ENCODE data around the gene PRDM16.
"Not testable (repeated sequence)": the region's sequence is repeated elsewhere in the genome, so short reads cannot be mapped to it uniquely, and the experiment has no call there.

Gene PRDM16

DNA sequence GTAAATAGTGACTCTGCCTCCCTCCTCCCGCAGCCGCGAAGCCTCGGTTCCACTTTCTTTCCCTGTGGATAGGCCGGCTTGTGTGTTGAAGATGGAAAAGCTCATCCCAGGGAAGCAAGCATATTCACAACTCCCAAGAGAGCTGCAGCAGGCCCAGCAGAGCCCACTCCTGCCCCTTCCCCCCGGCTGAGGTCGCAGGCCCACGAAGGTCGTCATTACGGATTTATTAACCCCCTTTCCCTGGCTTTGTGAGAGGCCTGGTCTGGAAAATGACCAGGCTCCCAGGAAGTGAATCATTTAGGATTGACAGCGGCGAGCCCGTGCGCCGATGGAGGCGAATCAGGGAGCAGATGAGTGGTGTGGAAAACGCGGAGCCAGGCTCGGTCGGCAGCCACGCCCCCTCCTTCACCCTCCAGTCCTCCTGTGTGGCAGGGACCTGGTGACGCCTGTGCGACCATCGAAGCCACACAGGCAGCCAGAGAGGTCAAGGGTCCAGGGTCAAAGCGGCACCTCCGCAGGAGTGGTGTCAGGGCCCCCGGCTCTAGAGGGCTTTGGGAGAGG lies 93.4 kb downstream of the PRDM16 start:
- H3K4me3 ChIP-seq (ENCODE audit: low read depth, low read length), result no peak overlapping the region
- TF ChIP-seq, protein P1, sequence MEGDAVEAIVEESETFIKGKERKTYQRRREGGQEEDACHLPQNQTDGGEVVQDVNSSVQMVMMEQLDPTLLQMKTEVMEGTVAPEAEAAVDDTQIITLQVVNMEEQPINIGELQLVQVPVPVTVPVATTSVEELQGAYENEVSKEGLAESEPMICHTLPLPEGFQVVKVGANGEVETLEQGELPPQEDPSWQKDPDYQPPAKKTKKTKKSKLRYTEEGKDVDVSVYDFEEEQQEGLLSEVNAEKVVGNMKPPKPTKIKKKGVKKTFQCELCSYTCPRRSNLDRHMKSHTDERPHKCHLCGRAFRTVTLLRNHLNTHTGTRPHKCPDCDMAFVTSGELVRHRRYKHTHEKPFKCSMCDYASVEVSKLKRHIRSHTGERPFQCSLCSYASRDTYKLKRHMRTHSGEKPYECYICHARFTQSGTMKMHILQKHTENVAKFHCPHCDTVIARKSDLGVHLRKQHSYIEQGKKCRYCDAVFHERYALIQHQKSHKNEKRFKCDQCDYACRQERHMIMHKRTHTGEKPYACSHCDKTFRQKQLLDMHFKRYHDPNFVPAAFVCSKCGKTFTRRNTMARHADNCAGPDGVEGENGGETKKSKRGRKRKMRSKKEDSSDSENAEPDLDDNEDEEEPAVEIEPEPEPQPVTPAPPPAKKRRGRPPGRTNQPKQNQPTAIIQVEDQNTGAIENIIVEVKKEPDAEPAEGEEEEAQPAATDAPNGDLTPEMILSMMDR (IDR thresholded peaks at IDR 0.05; ENCODE audit: borderline replicate concordance, insufficient read depth, low read depth, low read length), result no peak

DNA sequence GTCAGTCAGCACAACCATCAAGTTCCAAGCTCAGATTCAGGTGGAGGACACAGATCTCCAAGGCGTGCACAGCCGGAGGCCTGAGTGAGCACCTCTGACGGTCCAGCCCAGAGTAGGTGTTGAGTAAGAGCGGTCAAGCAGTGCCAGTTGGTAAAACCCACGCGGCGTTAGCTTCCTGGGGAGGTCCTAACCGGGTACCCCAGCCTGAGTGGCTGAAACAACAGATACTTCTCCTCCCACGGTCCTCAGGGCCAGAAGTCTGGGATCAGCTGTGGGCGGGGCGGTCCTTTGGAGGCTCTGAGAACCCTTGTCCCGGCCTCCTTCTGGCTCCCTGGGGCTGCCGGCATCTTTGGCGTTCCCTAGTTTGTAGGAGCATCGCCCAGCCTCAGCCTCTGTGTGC lies 94.4 kb downstream of the PRDM16 start:
- TF ChIP-seq, protein P1 (IDR thresholded peaks at IDR 0.05; ENCODE audit: borderline replicate concordance, insufficient read depth, low read depth, low read length), result no peak
- H3K4me3 ChIP-seq (ENCODE audit: low read depth, low read length), result no peak overlapping the region

DNA sequence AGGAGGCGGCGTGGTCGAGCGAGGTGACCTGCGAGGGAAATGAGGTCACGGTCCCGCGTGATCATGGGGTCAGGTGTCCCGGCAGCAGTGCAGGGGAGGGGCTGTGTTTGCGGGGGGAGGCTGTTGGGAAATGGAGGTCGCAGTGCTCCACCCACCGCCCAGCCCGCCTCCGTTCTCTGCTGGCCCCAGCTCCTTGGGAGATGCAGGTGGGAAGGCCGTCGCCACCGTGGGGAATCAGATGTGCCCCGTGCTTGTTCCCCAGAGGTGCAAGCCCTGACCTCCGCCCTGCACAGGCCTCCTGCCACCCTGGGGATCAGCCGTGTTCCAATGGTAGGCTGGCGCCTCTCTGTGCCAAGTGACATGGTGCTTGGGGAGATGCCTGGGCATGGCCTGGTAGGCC lies 95.7 kb downstream of the PRDM16 start:
- TF ChIP-seq, protein P1 (IDR thresholded peaks at IDR 0.05; ENCODE audit: borderline replicate concordance, insufficient read depth, low read depth, low read length), result no peak

DNA sequence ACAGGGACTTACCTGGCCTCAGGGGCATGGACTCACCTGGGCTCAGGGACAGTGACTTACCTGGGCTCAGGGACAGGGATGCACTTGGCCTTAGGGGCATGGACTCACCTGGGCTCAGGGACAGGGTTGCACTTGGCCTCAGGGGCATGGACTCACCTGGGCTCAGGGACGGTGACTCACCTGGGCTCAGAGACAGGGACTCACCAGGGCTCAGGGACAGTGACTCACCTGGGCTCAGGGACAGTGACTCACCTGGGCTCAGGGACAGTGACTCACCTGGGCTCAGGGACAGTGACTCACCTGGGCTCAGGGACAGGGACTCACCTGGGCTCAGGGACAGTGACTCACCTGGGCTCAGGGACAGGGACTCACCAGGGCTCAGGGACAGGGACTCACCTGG lies 96.2 kb downstream of the PRDM16 start:
- H3K4me3 ChIP-seq (ENCODE audit: low read depth, low read length), result not testable (repeated sequence)

More for the DNA sequence above, 95.7 kb downstream of the PRDM16 start:
- H3K4me3 ChIP-seq (ENCODE audit: low read depth, low read length), result no peak overlapping the region

DNA sequence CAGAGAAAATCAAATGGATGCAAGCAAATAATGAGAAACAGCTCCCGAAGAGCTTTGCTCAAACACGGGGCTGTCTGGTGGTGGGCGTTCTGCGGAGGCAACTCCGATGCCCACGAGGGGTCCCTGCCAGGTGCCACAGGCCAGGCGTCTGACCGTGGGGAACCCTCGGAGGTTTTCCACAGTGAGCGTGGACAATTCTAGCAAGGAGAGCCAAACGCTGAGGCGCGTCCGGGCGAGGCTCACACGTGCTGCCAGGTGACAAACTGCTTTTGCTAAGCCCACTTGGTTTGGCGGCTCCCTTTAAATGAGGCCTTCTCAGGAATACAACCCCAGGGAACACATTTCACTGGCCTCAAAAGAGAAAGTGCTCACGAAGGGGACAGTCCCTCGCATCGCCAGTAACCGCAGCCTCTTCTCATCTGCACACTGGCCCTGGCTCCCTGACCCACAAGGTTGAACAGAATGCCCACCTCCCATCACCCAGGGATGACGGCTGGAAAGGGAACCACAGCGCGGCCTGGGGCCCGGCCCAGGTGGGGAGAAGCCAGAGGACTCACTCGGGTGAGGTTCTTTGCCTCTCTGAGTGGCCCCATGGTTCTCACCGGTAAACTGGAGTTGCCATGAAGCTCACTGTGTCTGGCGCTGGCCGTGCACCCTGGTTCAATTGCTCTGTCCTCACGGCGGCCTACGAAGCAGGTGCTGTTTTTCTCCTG lies 97.4 kb downstream of the PRDM16 start:
- H3K4me3 ChIP-seq (ENCODE audit: low read depth, low read length), result no peak overlapping the region
- TF ChIP-seq, protein P1 (IDR thresholded peaks at IDR 0.05; ENCODE audit: borderline replicate concordance, insufficient read depth, low read depth, low read length), result no peak

DNA sequence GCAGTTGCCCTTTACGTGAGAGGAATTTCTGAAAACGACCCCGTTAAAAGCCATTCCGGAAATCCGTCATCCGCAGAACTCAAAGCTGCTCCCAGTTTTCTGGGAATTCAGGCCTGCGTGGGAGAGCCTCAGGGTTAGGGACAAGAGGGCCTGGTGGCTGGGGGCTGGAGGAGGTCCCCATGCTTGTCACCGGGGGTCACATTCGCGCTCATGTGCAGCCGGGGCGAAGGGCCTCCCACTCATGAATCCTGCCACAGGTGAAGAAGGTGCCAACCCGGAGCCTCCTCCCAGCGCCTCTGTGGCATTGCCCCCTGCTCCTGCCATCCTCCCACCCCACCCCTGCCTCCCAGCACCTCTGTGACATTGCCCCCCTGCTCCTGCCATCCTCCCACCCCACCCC lies 98.3 kb downstream of the PRDM16 start:
- H3K4me3 ChIP-seq (ENCODE audit: low read depth, low read length), result no peak overlapping the region
- TF ChIP-seq, protein P1 (IDR thresholded peaks at IDR 0.05; ENCODE audit: borderline replicate concordance, insufficient read depth, low read depth, low read length), result no peak

DNA sequence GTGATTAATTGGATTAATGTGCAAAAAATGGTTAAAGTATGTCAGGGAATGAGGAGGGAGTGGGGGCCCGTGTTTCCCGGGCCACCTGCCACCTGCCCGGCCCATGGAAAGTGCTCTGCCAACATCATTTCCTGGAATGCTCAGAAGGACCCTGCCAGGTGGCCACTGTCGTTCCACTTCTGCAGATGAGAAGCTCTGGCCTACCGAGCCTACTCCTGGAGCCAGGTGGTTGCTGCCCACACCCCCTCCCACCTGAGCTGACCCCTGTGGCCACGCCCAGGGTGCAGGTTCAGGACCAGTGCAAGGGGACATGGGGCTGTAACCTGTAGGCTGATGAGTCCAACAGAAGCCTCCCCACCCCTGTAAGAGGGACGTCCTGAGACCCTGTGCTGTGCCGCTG lies 99.7 kb downstream of the PRDM16 start:
- H3K4me3 ChIP-seq (ENCODE audit: low read depth, low read length), result no peak overlapping the region
- TF ChIP-seq, protein P1 (IDR thresholded peaks at IDR 0.05; ENCODE audit: borderline replicate concordance, insufficient read depth, low read depth, low read length), result no peak

Data from GM12875 (cell line).